HG03575 (cell line): ENCODE data around the gene PDE6D.

Experiments used
- ATAC-seq: cut with Tn5 transposase; IDR thresholded peaks from one replicate; pipeline ENCODE4 v1.9.1; 2021; ENCODE audit not compliant: unreplicated experiment, insufficient number of reproducible peaks, low FRiP score; ENCODE audit errors: extremely low read depth

The PDE6D gene

DNA sequence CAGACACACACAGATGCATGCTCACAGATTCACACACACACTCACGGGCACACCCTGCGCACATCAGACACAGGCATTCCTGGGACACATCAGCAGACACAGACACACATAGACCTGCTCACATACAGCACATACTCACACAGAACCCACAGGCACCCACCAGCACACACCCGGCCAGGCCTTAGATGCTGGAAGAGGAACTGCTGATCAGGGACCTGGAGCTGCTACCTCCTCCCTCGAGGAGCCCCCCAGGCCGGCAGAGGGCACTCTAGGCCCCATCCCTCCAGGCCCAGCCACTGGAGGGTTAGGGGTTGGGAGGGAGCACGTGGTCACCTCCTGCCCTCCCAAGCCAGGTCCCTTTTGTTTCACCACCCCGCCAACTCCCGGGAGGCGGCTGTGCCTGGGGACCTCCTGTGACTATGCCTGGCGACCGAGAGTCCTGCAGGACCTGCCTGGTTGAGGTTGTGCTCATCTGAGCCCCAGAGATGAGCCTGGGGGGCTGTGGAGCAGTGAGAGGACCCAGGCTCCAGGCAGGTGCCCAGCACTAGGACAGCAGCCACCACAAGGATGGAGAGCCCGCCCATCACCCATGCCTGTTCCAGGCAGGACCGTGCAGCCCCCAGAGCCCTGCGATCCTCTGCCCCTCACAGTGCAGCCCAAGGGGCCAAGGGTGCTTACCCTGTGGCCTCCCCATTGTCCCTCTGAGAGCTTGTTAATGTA is 93.8 kb downstream of the PDE6D start:
- ATAC-seq = no peak

DNA sequence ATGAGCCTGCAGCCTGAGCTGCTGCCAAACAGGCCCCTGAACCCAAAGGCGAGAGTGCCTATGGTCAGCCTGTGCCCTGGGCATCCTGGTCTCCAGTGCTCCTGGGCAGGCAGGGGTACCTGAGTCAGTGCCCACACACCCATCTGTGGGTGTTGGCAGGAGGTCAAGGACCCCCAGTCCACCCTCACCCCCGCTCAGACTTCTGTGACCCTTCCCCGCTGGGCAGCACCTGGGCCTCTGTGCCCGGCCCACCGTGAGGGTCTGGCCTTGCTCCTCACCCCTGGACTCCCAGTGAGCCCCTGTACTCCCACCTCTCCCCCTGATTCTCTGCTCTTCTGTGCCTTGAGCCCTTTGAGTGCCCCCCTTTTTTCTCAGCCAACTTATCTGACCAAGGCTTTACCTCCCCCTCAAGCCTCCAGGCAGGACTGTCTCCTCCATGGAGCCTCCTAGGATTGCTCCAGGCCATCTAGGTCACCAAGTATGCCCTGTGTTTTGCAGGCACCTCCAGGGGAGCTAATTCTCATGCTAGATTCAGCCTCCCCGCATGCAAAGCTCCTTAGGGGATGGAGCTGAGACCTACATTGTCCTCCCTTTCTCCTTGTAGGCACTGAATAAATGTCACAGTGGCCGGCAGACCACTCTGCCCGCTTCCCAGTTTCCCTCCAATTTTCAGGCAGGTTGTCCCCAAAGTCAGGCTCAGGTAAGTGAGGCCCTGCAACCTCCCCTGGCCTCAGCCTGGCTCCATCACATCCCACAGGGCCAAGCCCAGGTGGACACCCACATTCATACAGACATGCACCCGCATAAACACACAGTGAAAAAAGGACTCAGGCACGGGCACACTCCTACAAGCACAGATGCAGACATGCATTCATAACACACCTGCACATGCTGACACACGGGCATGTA is 94.6 kb downstream of the PDE6D start:
- no peak for ATAC-seq

GRCh38 chr2:231685349-231686191 is 95.5 kb downstream of the PDE6D start:
- no peak for ATAC-seq

GRCh38 chr2:231684314-231685223 is 96.5 kb downstream of the PDE6D start:
- no peak for ATAC-seq

- ATAC-seq = no peak
Measured at GRCh38 chr2:231683292-231684235, 97.5 kb downstream of the PDE6D start.

- ATAC-seq = no peak
Measured at GRCh38 chr2:231682603-231683291, 98.3 kb downstream of the PDE6D start.
